Esophagus squamous epithelium (tissue), 4 donors: Measurements from ENCODE around the gene AGTRAP.

Source experiments
- POLR2A ChIP-seq, 4 donors: fragments of 450-650 bp; IDR thresholded peaks; one replicate each; pipeline ENCODE4 v1.6.1; 2017; ENCODE audit warnings: antibody characterized with exemption in 4 of 4, mild to moderate bottlenecking in 4 of 4, moderate library complexity in 3 of 4
- TF ChIP-seq, protein P1 (sequence below), 6 experiments: fragments of 450-650 bp in 4 of 6; fragments of 200-600 bp in 2 of 6; sonication (generic) in 2 of 6; IDR thresholded peaks; one replicate each; pipeline ENCODE4 v1.5.1; 2016 to 2019; ENCODE audit warnings: antibody characterized with exemption in 6 of 6, mild to moderate bottlenecking in 4 of 6, moderate library complexity in 4 of 6

DNA sequence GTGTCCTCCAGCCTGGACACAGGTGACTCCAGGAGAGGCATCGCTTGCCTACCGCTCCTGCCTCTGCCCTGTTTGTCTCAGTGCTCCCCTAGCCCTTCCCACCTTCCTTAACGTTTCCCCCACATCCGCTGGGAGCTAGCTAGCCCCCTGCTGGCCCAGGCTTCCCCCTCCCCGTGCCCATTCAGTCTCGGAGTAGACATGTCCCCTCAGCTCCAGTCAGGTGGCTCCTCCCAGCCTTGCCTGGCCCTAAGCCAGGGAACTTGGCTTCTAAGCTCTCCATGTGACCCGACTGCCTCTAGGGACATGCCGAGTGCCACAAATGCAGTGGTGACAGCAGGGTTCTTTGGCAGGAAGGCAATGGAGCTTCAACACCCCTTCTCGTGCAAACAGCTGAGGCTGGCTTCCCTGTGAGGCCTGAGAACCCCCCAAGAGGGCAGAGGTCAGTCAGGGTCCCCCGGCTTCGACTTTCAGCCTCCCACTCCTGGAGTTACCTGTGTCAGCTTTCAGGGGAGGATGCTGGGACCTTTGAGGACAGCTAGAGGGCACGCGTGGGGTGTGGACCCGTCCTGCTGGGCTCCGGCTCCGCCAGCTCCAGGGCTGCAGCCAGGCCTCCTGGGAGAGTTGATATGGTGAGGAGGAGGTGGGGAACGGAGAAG is 28.2 kb upstream of the AGTRAP start:
- TF ChIP-seq, protein P1, sequence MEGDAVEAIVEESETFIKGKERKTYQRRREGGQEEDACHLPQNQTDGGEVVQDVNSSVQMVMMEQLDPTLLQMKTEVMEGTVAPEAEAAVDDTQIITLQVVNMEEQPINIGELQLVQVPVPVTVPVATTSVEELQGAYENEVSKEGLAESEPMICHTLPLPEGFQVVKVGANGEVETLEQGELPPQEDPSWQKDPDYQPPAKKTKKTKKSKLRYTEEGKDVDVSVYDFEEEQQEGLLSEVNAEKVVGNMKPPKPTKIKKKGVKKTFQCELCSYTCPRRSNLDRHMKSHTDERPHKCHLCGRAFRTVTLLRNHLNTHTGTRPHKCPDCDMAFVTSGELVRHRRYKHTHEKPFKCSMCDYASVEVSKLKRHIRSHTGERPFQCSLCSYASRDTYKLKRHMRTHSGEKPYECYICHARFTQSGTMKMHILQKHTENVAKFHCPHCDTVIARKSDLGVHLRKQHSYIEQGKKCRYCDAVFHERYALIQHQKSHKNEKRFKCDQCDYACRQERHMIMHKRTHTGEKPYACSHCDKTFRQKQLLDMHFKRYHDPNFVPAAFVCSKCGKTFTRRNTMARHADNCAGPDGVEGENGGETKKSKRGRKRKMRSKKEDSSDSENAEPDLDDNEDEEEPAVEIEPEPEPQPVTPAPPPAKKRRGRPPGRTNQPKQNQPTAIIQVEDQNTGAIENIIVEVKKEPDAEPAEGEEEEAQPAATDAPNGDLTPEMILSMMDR (IDR thresholded peaks at IDR 0.05): no peak
- TF ChIP-seq POLR2A (IDR thresholded peaks at IDR 0.05): no peak
